PFSK-1 (cell line): ENCODE data around the gene LHB.

Experiments
- TAF1 ChIP-seq: IDR thresholded peaks from 2 replicates; pipeline ENCODE4 v1.6.1; 2012; ENCODE audit warnings: low read length, control low read depth, borderline replicate concordance; ENCODE audit not compliant: insufficient read depth
- TF ChIP-seq, protein P1 (sequence below), 2 experiments: IDR thresholded peaks; 2 replicates each; pipeline versions ENCODE4 v1.6.1 to v1.8.0; 2011 to 2012; ENCODE audit warnings: low read depth in 2 of 2, low read length in 2 of 2, control low read depth in 1 of 2, inconsistent platforms in 1 of 2, mild to moderate bottlenecking in 1 of 2, moderate library complexity in 1 of 2; ENCODE audit not compliant: insufficient read depth in 1 of 2

DNA sequence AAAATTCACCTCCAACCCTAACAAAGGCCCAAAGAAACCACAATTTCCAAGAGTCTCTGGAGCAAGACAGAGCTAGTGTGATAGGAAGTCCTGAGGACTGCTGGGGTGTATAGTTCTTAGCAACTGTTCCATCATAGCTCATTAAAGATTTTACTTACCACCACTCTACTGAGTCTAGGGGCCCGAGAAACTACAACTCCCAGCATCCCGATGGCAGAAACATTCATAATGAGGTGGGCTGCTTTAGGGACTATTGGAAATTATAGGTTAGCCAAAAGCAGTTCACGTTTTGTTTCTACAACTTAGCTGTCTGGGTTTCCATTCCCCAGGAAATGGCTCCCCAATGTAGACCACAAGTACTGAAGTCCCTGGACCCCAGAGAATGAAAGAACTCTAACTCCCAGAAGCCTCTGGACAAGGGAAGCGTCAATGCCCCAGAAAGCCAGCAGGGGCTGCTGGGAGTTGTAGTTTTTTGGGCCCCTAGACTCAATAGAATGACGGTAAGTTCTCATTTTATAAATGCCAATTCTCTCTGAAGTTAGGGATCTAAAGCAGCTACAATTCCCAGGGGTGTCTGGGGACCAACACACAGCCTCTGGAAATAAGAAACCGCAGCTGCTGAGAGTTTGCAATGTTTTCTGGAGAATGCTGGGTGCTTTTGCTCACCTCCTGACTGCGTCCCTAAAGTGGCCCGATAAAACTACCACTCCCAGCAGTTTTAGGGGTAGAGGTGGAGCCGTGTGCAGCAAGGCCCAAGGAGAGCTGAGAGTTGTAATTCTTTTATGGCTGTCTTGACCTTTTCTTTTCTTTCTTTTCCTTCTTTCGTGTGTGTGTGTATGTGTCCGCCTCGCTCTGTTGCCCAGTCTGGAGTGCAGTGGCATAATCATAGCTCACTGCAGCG lies 40.7 kb downstream of the LHB start:
- no peak for TF ChIP-seq TAF1
- TF ChIP-seq, protein P1, sequence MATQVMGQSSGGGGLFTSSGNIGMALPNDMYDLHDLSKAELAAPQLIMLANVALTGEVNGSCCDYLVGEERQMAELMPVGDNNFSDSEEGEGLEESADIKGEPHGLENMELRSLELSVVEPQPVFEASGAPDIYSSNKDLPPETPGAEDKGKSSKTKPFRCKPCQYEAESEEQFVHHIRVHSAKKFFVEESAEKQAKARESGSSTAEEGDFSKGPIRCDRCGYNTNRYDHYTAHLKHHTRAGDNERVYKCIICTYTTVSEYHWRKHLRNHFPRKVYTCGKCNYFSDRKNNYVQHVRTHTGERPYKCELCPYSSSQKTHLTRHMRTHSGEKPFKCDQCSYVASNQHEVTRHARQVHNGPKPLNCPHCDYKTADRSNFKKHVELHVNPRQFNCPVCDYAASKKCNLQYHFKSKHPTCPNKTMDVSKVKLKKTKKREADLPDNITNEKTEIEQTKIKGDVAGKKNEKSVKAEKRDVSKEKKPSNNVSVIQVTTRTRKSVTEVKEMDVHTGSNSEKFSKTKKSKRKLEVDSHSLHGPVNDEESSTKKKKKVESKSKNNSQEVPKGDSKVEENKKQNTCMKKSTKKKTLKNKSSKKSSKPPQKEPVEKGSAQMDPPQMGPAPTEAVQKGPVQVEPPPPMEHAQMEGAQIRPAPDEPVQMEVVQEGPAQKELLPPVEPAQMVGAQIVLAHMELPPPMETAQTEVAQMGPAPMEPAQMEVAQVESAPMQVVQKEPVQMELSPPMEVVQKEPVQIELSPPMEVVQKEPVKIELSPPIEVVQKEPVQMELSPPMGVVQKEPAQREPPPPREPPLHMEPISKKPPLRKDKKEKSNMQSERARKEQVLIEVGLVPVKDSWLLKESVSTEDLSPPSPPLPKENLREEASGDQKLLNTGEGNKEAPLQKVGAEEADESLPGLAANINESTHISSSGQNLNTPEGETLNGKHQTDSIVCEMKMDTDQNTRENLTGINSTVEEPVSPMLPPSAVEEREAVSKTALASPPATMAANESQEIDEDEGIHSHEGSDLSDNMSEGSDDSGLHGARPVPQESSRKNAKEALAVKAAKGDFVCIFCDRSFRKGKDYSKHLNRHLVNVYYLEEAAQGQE (IDR thresholded peaks at IDR 0.05; ENCODE audit: insufficient read depth in 1 of 2, low read depth in 2 of 2, low read length in 2 of 2), result no peak
